OCI-LY1 (cell line): ENCODE measurements around the gene CDH4.

Source experiments
- EZH2 ChIP-seq: fragments of 200-600 bp; sonication (generic), shearing (Covaris generic); IDR thresholded peaks from 2 replicates; pipeline ENCODE4 v1.8.0; 2017; ENCODE audit warnings: borderline replicate concordance, mixed run types, mild to moderate bottlenecking, antibody characterized with exemption, low read length, moderate library complexity, mixed read lengths
- TF ChIP-seq, protein P1 (sequence below): fragments of 200-600 bp; sonication (generic), shearing (Covaris generic); IDR thresholded peaks from 2 replicates; pipeline ENCODE4 v1.5.1; 2017; ENCODE audit warnings: mild to moderate bottlenecking, antibody characterized with exemption, low read length, moderate library complexity, mixed read lengths

DNA sequence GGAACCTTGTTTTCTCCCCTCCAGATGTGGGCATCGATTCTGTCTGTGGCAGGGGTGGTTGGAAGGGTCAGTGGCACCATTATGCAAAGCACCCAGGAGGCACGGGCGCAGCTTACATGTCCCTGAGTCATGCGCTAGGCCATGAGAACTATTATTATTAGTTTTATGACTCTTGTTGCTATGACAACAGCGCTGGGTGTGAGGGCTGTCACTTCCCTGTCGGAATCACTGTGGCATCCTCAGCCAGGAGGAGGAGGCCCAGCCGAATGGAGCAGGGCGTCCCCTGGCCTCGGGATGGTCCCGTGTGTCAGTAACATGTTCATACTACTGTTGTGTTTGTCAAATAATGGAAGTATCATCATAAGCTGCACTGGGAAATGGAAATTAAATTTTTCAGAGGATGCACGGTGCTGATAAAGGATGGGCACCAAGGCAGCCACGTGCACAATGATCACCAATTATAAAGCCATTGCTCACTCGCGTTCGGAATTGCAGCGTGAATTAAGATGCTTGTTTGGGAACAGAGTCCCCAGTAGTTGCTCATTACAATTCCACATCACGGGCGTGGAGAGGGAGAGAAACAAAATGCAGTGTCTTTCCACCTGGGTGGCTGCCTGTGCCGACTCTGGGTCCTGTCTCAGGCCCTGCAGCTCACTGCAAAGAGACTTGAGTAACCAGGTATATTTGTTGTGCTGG is 247.9 kb downstream of the CDH4 start:
- TF ChIP-seq, protein P1, sequence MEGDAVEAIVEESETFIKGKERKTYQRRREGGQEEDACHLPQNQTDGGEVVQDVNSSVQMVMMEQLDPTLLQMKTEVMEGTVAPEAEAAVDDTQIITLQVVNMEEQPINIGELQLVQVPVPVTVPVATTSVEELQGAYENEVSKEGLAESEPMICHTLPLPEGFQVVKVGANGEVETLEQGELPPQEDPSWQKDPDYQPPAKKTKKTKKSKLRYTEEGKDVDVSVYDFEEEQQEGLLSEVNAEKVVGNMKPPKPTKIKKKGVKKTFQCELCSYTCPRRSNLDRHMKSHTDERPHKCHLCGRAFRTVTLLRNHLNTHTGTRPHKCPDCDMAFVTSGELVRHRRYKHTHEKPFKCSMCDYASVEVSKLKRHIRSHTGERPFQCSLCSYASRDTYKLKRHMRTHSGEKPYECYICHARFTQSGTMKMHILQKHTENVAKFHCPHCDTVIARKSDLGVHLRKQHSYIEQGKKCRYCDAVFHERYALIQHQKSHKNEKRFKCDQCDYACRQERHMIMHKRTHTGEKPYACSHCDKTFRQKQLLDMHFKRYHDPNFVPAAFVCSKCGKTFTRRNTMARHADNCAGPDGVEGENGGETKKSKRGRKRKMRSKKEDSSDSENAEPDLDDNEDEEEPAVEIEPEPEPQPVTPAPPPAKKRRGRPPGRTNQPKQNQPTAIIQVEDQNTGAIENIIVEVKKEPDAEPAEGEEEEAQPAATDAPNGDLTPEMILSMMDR = no peak
- no peak for TF ChIP-seq EZH2
